SK-N-SH treated with all-trans-retinoic acid at 6 μM for 48 hours (cell line): ENCODE results near the gene ZSCAN22.

Source experiments
- ATAC-seq: fragments of 200-7000 bp; cut with Tn5 transposase; 3 replicates; pipeline ENCODE4 v1.9.1; 2020; ENCODE audit warnings: mild to moderate bottlenecking, moderate library complexity
- BACH2 ChIP-seq: fragments of 250-450 bp; sonication (Bioruptor Pico); IDR thresholded peaks from 2 replicates; pipeline ENCODE4 v1.9.0; 2021; ENCODE audit warnings: mild to moderate bottlenecking, borderline replicate concordance
- CSDC2 ChIP-seq: fragments of 250-450 bp; sonication (Bioruptor Pico); IDR thresholded peaks from 2 replicates; pipeline ENCODE4 v1.5.0; 2020; ENCODE audit warnings: mild to moderate bottlenecking, moderate library complexity
- ESRRG ChIP-seq: fragments of 250-450 bp; sonication (Bioruptor Pico); IDR thresholded peaks from 2 replicates; pipeline ENCODE4 v1.6.1; 2021; ENCODE audit warnings: mild to moderate bottlenecking
- GLIS3 ChIP-seq: fragments of 250-450 bp; sonication (Bioruptor Pico); IDR thresholded peaks from 2 replicates; pipeline ENCODE4 v1.5.0; 2020; ENCODE audit warnings: mild to moderate bottlenecking, moderate library complexity
- ISL1 ChIP-seq: fragments of 250-450 bp; sonication (Bioruptor Pico); IDR thresholded peaks from 2 replicates; pipeline ENCODE4 v2.1.2; 2022; ENCODE audit warnings: mild to moderate bottlenecking, moderate library complexity
- PPARA ChIP-seq: fragments of 250-450 bp; sonication (Bioruptor Pico); IDR thresholded peaks from 2 replicates; pipeline ENCODE4 v1.5.0; 2020; ENCODE audit warnings: mild to moderate bottlenecking, borderline replicate concordance
- RARB ChIP-seq: fragments of 250-450 bp; sonication (Bioruptor Pico); IDR thresholded peaks from 2 replicates; pipeline ENCODE4 v1.8.0; 2021; ENCODE audit warnings: mild to moderate bottlenecking, moderate library complexity
- SNAI2 ChIP-seq: fragments of 250-450 bp; sonication (Bioruptor Pico); IDR thresholded peaks from 2 replicates; pipeline ENCODE4 v1.5.0; 2020; ENCODE audit warnings: mild to moderate bottlenecking, moderate library complexity
- TCF4 ChIP-seq: fragments of 250-450 bp; sonication (Bioruptor Pico); IDR thresholded peaks from 2 replicates; pipeline ENCODE4 v1.8.0; 2021; ENCODE audit warnings: mild to moderate bottlenecking, moderate library complexity, borderline replicate concordance
- TOX ChIP-seq: fragments of 250-450 bp; sonication (Bioruptor Pico); IDR thresholded peaks from 2 replicates; pipeline ENCODE4 v1.8.0; 2021; ENCODE audit warnings: mild to moderate bottlenecking, moderate library complexity, borderline replicate concordance
- TSHZ2 ChIP-seq: fragments of 250-450 bp; sonication (Bioruptor Pico); IDR thresholded peaks from 2 replicates; pipeline ENCODE4 v1.5.0; 2020; ENCODE audit warnings: mild to moderate bottlenecking, moderate library complexity
- ZC3H10 ChIP-seq: fragments of 250-450 bp; sonication (Bioruptor Pico); IDR thresholded peaks from 2 replicates; pipeline ENCODE4 v1.5.1; 2021; ENCODE audit warnings: mild to moderate bottlenecking, moderate library complexity
- ZFP3 ChIP-seq: fragments of 250-450 bp; sonication (Bioruptor Pico); IDR thresholded peaks from 2 replicates; pipeline ENCODE4 v1.5.0; 2020; ENCODE audit warnings: mild to moderate bottlenecking, moderate library complexity
- ZFP30 ChIP-seq: fragments of 450-650 bp; formaldehyde crosslinking; IDR thresholded peaks from 2 replicates; pipeline ENCODE4 v1.5.0; 2022; ENCODE audit warnings: mild to moderate bottlenecking, moderate library complexity
- ZNF70 ChIP-seq: fragments of 450-650 bp; formaldehyde crosslinking; IDR thresholded peaks from 2 replicates; pipeline ENCODE4 v1.5.0; 2020; ENCODE audit warnings: mild to moderate bottlenecking, moderate library complexity
- ZNF8 ChIP-seq: fragments of 450-650 bp; formaldehyde crosslinking; IDR thresholded peaks from 2 replicates; pipeline ENCODE4 v1.5.0; 2020; ENCODE audit warnings: mild to moderate bottlenecking, moderate library complexity
- TF ChIP-seq, protein P1 (sequence below): fragments of 250-450 bp; sonication (Bioruptor Pico); IDR thresholded peaks from 2 replicates; pipeline ENCODE4 v1.8.0; 2020; ENCODE audit warnings: mild to moderate bottlenecking, moderate library complexity, borderline replicate concordance
- TF ChIP-seq, protein P2 (sequence below): fragments of 250-450 bp; sonication (Bioruptor Pico); IDR thresholded peaks from 2 replicates; pipeline ENCODE4 v1.5.1; 2021; ENCODE audit warnings: mild to moderate bottlenecking, moderate library complexity
- TF ChIP-seq, protein P3 (sequence below): fragments of 250-450 bp; sonication (Bioruptor Pico); IDR thresholded peaks from 2 replicates; pipeline ENCODE4 v1.5.1; 2020; ENCODE audit warnings: low read depth, mild to moderate bottlenecking, moderate library complexity

The ZSCAN22 gene

GRCh38 chr19:58291943-58292342 lies 34.9 kb upstream of the ZSCAN22 start (continued):
- TF ChIP-seq ZFP3 (CRISPR knock-in tag) (no peak), TOX (no peak), ZFP30 (no peak), RARB (CRISPR knock-in tag) (no peak)

DNA sequence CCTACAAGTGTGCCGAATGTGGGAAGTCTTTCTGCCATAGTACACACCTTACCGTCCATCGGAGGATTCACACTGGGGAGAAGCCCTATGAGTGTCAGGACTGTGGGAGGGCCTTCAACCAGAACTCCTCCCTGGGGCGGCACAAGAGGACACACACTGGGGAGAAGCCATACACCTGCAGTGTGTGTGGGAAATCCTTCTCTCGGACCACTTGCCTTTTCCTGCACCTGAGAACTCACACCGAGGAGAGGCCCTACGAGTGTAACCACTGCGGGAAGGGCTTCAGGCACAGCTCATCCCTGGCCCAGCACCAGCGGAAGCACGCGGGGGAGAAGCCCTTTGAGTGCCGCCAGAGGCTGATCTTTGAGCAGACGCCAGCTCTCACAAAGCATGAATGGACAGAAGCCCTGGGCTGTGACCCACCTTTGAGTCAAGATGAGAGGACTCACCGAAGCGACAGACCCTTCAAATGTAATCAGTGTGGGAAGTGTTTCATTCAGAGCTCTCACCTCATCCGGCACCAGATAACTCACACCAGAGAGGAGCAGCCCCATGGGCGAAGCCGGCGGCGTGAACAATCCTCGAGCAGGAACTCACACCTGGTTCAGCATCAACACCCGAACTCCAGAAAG lies 31.9 kb upstream of the ZSCAN22 start:
- no peak for TF ChIP-seq GLIS3
- no peak for ATAC-seq

DNA sequence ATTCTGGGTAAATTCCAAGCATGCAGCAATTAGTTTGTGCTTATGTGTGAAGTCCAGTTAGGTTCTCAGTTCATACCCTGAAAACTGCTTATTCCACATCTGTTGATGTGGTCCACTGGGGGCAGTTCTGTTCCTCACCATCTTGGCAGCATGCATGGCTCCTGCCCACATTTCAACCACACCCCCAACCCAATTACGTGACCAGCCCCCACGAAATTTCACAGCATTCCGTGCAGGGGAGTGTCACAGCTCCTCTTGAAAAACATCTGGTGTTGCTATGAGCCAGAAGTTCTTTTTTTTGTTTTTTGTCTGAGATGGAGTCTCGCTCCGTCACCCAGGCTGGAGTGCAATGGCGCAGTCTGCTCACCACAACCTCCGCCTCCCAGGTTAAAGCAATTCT lies 30.7 kb upstream of the ZSCAN22 start:
- no peak for TF ChIP-seq ZNF8 (CRISPR knock-in tag)
- no peak for TF ChIP-seq TCF4
- TF ChIP-seq BACH2, result no peak
- TF ChIP-seq, protein P1, sequence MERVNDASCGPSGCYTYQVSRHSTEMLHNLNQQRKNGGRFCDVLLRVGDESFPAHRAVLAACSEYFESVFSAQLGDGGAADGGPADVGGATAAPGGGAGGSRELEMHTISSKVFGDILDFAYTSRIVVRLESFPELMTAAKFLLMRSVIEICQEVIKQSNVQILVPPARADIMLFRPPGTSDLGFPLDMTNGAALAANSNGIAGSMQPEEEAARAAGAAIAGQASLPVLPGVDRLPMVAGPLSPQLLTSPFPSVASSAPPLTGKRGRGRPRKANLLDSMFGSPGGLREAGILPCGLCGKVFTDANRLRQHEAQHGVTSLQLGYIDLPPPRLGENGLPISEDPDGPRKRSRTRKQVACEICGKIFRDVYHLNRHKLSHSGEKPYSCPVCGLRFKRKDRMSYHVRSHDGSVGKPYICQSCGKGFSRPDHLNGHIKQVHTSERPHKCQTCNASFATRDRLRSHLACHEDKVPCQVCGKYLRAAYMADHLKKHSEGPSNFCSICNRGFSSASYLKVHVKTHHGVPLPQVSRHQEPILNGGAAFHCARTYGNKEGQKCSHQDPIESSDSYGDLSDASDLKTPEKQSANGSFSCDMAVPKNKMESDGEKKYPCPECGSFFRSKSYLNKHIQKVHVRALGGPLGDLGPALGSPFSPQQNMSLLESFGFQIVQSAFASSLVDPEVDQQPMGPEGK, result no peak
- TF ChIP-seq, protein P2, sequence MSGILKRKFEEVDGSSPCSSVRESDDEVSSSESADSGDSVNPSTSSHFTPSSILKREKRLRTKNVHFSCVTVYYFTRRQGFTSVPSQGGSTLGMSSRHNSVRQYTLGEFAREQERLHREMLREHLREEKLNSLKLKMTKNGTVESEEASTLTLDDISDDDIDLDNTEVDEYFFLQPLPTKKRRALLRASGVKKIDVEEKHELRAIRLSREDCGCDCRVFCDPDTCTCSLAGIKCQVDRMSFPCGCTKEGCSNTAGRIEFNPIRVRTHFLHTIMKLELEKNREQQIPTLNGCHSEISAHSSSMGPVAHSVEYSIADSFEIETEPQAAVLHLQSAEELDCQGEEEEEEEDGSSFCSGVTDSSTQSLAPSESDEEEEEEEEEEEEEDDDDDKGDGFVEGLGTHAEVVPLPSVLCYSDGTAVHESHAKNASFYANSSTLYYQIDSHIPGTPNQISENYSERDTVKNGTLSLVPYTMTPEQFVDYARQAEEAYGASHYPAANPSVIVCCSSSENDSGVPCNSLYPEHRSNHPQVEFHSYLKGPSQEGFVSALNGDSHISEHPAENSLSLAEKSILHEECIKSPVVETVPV (CRISPR knock-in tag), result no peak
- TF ChIP-seq GLIS3, result no peak
- TF ChIP-seq ISL1 (CRISPR knock-in tag), result no peak
- TF ChIP-seq ZFP30, result no peak
- no peak for ATAC-seq

DNA sequence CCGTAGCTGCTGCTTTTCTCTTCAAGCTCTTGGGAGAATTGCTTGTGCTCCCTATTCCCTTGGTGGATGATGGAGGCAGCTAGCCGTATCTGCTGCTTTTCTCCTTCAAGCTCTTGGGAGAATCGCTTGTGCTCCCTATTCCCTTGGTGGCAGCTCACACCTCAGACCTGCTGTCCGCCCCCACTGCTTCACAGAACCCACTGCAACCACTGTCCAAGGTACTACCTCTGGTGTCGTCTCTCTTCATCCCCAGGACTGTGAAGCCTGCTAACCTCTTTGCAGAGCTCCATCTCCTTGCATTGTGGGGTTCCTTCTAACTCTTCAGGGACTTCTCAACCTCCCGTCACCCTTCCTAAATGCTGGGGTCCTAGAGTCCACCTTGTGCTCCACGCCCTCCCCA lies 26.2 kb upstream of the ZSCAN22 start:
- ATAC-seq, result no peak
- TF ChIP-seq TSHZ2 (CRISPR knock-in tag), result no peak
- TF ChIP-seq ZC3H10, result no peak
- no peak for TF ChIP-seq TCF4
- TF ChIP-seq ESRRG (CRISPR knock-in tag), result no peak
- no peak for TF ChIP-seq PPARA
- TF ChIP-seq ISL1 (CRISPR knock-in tag), result no peak

DNA sequence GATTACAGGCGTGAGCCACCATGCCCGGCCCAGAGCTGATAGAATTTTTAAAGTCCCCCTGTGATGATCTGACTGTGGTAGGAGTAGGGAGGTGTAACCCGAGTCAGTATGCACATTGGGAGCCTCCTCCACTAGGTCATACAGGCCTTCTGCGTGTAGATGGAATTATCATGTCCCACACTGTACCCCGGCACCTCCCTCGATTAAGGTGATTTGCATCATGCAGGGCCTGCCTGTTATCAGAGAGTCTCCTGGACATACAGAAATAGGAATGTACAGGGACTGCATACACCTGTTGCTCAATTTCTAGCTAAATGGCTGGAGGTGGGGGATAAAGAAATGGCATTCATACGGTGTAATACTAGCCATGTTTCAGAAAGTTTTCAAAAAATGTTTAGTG lies 22.5 kb upstream of the ZSCAN22 start:
- TF ChIP-seq SNAI2 (no peak), ISL1 (CRISPR knock-in tag) (no peak), PPARA (no peak), TSHZ2 (CRISPR knock-in tag) (no peak), ZFP3 (CRISPR knock-in tag) (no peak), ESRRG (CRISPR knock-in tag) (no peak), ZFP30 (no peak), RARB (CRISPR knock-in tag) (no peak), CSDC2 (CRISPR knock-in tag) (no peak), ZNF70 (CRISPR knock-in tag) (no peak)
- TF ChIP-seq, protein P1, result no peak
- TF ChIP-seq, protein P3, sequence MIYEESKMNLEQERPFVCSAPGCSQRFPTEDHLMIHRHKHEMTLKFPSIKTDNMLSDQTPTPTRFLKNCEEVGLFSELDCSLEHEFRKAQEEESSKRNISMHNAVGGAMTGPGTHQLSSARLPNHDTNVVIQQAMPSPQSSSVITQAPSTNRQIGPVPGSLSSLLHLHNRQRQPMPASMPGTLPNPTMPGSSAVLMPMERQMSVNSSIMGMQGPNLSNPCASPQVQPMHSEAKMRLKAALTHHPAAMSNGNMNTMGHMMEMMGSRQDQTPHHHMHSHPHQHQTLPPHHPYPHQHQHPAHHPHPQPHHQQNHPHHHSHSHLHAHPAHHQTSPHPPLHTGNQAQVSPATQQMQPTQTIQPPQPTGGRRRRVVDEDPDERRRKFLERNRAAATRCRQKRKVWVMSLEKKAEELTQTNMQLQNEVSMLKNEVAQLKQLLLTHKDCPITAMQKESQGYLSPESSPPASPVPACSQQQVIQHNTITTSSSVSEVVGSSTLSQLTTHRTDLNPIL (CRISPR knock-in tag), result no peak
- TF ChIP-seq, protein P2 (CRISPR knock-in tag), result no peak
- no peak for ATAC-seq
